GM19463 (cell line): Measurements from ENCODE around the gene SMYD5.
"Not testable (repeated sequence)": the region's sequence is repeated elsewhere in the genome, so short reads cannot be mapped to it uniquely, and the experiment has no call there.

Experiments used
- ATAC-seq: cut with Tn5 transposase; IDR thresholded peaks from one replicate; pipeline ENCODE4 v1.9.1; 2021; ENCODE audit warnings: mild to moderate bottlenecking, moderate library complexity; ENCODE audit not compliant: unreplicated experiment

SMYD5 gene

GRCh38 chr2:73258186-73258912 lies 44.3 kb downstream of the SMYD5 start:
- ATAC-seq: no peak

GRCh38 chr2:73258913-73259215 lies 44.8 kb downstream of the SMYD5 start:
- ATAC-seq: no peak

- no peak for ATAC-seq
Observed at GRCh38 chr2:73259276-73259675, 45.2 kb downstream of the SMYD5 start.

- ATAC-seq: no peak
Observed at GRCh38 chr2:73259704-73260337, 45.8 kb downstream of the SMYD5 start.

- ATAC-seq: no peak
Observed at GRCh38 chr2:73260338-73260984, 46.4 kb downstream of the SMYD5 start.

- ATAC-seq: no peak
Observed at GRCh38 chr2:73262108-73262651, 48.1 kb downstream of the SMYD5 start.

GRCh38 chr2:73262691-73263429 lies 48.8 kb downstream of the SMYD5 start:
- ATAC-seq: not testable (repeated sequence)

GRCh38 chr2:73263540-73264331 lies 49.7 kb downstream of the SMYD5 start:
- no peak for ATAC-seq

GRCh38 chr2:73264332-73264606 lies 50.2 kb downstream of the SMYD5 start:
- no peak for ATAC-seq

- no peak for ATAC-seq
Observed at GRCh38 chr2:73264783-73265182, 50.7 kb downstream of the SMYD5 start.

- no peak for ATAC-seq
Observed at GRCh38 chr2:73265298-73266060, 51.4 kb downstream of the SMYD5 start.

- ATAC-seq: no peak
Observed at GRCh38 chr2:73266061-73266901, 52.2 kb downstream of the SMYD5 start.

GRCh38 chr2:73267008-73267407 lies 53.0 kb downstream of the SMYD5 start:
- no peak for ATAC-seq

GRCh38 chr2:73268366-73268829 lies 54.4 kb downstream of the SMYD5 start:
- no peak for ATAC-seq

- peak; percentile 72 for ATAC-seq
Observed at GRCh38 chr2:73268830-73269685, 55.0 kb downstream of the SMYD5 start.

- ATAC-seq: no peak
Observed at GRCh38 chr2:73269686-73270465, 55.8 kb downstream of the SMYD5 start.

- no peak for ATAC-seq
Observed at GRCh38 chr2:73272270-73272669, 58.2 kb downstream of the SMYD5 start.
